Measurements from ENCODE around the gene CCKAR. TPM values are rescaled to one million over a fixed set of nuclear protein-coding genes. Genes with fewer than 3 reads are reported as not detected.

CCKAR gene
- total and polyA plus RNA-seq, 9 donors = 0.13 to 0.24 TPM; not detected in 7

DNA sequence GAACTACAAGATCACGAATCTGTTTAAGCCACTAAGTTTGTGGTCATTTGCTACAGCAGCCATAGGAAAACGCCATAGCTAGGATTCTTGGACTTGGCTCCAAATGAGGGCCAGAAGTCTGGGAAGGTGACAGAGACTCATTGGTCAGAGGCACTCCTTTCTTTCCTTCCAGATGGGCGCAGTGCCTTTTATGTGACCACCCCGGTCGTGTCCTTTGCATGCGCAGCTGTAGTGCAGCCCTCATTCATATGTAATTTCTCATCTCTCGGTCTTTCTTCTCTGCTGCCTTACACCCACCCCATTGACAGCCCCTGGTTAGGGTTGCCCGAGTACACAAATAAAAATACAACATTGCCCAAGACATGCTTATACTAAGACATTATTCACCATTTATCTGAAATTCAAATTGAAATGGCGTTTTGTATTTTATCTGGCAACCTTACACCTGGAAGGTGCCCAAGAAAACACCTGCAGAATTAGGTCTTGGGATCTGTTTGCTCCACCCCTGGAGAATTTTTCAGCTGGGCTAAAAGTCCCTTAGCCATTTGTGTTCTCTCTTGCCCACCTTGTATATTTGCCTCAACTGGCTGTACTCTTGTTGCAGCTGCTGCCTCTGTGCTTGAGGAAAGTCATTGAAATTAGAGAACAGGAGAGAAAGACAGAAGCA, 21.9 kb downstream of the CCKAR start:
- TF ChIP-seq, protein P1, sequence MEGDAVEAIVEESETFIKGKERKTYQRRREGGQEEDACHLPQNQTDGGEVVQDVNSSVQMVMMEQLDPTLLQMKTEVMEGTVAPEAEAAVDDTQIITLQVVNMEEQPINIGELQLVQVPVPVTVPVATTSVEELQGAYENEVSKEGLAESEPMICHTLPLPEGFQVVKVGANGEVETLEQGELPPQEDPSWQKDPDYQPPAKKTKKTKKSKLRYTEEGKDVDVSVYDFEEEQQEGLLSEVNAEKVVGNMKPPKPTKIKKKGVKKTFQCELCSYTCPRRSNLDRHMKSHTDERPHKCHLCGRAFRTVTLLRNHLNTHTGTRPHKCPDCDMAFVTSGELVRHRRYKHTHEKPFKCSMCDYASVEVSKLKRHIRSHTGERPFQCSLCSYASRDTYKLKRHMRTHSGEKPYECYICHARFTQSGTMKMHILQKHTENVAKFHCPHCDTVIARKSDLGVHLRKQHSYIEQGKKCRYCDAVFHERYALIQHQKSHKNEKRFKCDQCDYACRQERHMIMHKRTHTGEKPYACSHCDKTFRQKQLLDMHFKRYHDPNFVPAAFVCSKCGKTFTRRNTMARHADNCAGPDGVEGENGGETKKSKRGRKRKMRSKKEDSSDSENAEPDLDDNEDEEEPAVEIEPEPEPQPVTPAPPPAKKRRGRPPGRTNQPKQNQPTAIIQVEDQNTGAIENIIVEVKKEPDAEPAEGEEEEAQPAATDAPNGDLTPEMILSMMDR (IDR thresholded peaks at IDR 0.05) = no peak
- TF ChIP-seq POLR2A (IDR thresholded peaks at IDR 0.05) (no peak), EP300 (IDR thresholded peaks at IDR 0.05) (no peak)
- no peaks in the 10 kb centered on the region for H3K27me3 ChIP-seq
- H3K36me3 ChIP-seq = no peaks in the 10 kb centered on the region
- H3K4me1 ChIP-seq (ENCODE audit: insufficient read depth) = no peaks in the 10 kb centered on the region
- H3K4me3 ChIP-seq = no peak overlapping the region
- H3K27ac ChIP-seq = no peak overlapping the region
- intact Hi-C loops (cut with DNase I) = loop anchor here in 1 of 4 donors (10.0 kb wide), 1 partner anchor 546 kb away; no protein-coding TSS in a partner anchor
- no peak for DNase-seq
- WGBS, 3 donors = 84 to 86% (median 86%) methylated on average over 9 of the region's 9 CpGs
- H3K9me3 ChIP-seq = no peaks in the 10 kb centered on the region

DNA sequence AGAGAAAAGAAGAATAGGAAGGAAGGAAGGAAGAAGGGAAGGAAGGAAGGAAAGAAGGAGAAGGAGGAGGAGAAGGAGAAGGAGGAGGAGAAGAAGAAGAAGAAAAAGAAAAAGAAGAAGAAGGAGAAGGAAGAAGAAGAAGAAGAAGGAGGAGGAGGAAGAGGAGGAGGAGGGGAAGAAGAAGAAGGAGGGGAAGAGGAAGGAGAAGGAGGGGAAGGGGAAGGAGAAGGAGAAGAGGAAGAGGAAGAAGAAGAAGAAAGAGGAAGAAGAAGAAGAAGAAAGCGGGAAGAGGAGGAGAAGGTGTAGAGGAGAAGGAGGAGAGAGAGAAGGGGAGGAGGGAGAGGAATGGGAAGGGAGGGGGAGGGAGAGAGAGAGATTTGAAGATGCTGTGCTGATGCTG, 22.6 kb downstream of the CCKAR start:
- no peaks in the 10 kb centered on the region for H3K9me3 ChIP-seq
- WGBS, 3 donors = 85 to 94% (median 93%) methylated on average over 1 of the region's 1 CpG
- no peaks in the 10 kb centered on the region for H3K27me3 ChIP-seq
- H3K4me3 ChIP-seq = no peak overlapping the region
- no peak overlapping the region for H3K27ac ChIP-seq
- H3K36me3 ChIP-seq = no peaks in the 10 kb centered on the region
- DNase-seq = no peak
- intact Hi-C loops (cut with DNase I) = loop anchor here in 1 of 4 donors (10.0 kb wide), 1 partner anchor 547 kb away; no protein-coding TSS in a partner anchor
- no peaks in the 10 kb centered on the region for H3K4me1 ChIP-seq (ENCODE audit: insufficient read depth)
- TF ChIP-seq POLR2A (IDR thresholded peaks at IDR 0.05) (no peak), EP300 (IDR thresholded peaks at IDR 0.05) (no peak)
- TF ChIP-seq, protein P1 (IDR thresholded peaks at IDR 0.05) = no peak

DNA sequence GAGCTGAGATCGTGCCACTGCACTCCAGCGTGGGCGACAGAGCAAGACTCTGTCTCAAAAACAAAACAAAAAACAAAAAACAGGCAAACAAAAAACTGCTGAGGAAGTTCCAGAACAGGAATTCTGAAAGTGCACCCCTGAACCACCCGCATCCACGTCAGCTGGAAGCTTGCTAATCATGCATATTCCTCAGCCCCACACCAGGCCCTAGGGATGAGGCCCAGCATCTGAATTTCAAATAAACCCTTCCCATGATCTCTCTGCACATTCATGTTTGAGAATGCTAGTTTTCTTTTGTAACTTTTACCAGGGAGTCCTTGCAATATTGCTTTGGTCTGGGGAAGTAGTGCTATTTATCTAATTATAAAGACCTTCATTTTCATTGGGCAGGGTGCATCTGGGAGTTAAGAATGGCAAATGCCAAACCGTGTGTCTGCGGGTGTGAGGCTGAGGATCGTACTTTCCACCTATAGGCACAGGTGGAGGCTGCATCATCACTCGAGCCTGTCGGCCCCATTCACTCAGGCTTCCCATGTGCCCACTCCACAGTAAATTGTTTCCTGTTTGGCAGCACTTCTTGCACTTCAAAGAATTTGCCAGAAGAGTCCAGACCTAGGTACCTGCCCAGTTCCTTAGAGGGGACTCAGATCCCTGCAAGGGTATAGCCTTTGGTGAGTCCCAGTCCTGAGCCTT, 23.6 kb downstream of the CCKAR start:
- intact Hi-C loops (cut with DNase I) = loop anchor here in 1 of 4 donors (10.0 kb wide), 1 partner anchor 548 kb away; no protein-coding TSS in a partner anchor
- no peak overlapping the region for H3K27ac ChIP-seq
- H3K4me3 ChIP-seq = no peak overlapping the region
- H3K9me3 ChIP-seq = no peaks in the 10 kb centered on the region
- DNase-seq = no peak
- no peaks in the 10 kb centered on the region for H3K4me1 ChIP-seq (ENCODE audit: insufficient read depth)
- 84 to 91% (median 87%) methylated on average over 10 of the region's 10 CpGs for WGBS, 3 donors
- no peaks in the 10 kb centered on the region for H3K27me3 ChIP-seq
- no peak for TF ChIP-seq POLR2A (IDR thresholded peaks at IDR 0.05)
- TF ChIP-seq, protein P1 (IDR thresholded peaks at IDR 0.05) = no peak
- no peaks in the 10 kb centered on the region for H3K36me3 ChIP-seq

DNA sequence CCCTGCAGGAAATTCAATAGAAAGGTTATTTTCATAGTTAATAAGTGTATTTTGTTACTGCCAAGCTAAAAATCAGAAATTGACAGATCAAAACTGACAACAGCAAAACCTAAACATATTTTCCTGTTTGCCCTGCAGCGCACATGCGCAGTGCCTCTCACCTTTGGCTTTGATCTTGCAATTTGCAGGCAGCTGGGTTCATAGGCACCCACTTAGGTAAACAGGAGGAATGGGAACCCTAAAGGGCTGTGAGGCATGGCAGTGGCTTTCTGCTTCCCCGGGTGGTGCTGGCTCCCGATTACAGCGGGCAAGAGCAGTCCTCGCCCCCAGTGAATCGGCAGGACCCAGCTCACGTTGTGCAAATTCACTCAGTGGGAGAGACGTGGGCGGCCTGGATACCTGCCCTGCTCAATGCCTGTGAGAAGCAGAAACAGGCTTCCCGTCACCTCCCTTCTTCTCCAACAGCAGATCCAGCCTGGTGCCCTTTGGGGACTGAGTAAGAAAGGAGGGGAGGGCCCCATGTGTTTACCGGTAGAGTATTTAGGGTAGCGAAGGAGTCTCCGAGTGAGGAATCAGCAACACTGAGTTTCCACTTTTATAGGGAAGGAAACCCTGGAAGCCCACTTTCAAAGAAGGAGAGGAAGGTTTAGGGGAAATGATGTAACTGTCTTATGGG, 25.7 kb downstream of the CCKAR start:
- TF ChIP-seq, protein P1 (IDR thresholded peaks at IDR 0.05) = no peak
- TF ChIP-seq POLR2A (IDR thresholded peaks at IDR 0.05) (no peak), EP300 (IDR thresholded peaks at IDR 0.05) (no peak)
- DNase-seq = no peak
- Histone ChIP-seq H3K4me1 (ENCODE audit: insufficient read depth) (no peaks in the 10 kb centered on the region), H3K9me3 (no peaks in the 10 kb centered on the region), H3K4me3 (no peak overlapping the region), H3K27ac (no peak overlapping the region), H3K27me3 (no peaks in the 10 kb centered on the region), H3K36me3 (no peaks in the 10 kb centered on the region)
- intact Hi-C loops (cut with DNase I) = loop anchor here in 1 of 4 donors (10.0 kb wide), 1 partner anchor 550 kb away; no protein-coding TSS in a partner anchor
- 86 to 89% (median 87%) methylated on average over 14 of the region's 14 CpGs for WGBS, 3 donors

Measured in ovary (tissue), 9 donors.